NT2/D1 (cell line): ENCODE measurements around the gene MRLN.
"Not testable (repeated sequence)": the region's sequence is repeated elsewhere in the genome, so short reads cannot be mapped to it uniquely, and the experiment has no call there.

Experiments
- SUZ12 ChIP-seq: IDR thresholded peaks from 2 replicates; pipeline ENCODE4 v1.6.1; 2011; ENCODE audit not compliant: insufficient read length, insufficient read depth; ENCODE audit errors: extremely low read depth
- YY1 ChIP-seq: IDR thresholded peaks from 2 replicates; pipeline ENCODE4 v1.6.1; 2011; ENCODE audit not compliant: insufficient read length, insufficient read depth
- ZNF274 ChIP-seq: IDR thresholded peaks from 2 replicates; pipeline ENCODE4 v1.6.1; 2011; ENCODE audit warnings: mild to moderate bottlenecking, low read depth, low read length

DNA sequence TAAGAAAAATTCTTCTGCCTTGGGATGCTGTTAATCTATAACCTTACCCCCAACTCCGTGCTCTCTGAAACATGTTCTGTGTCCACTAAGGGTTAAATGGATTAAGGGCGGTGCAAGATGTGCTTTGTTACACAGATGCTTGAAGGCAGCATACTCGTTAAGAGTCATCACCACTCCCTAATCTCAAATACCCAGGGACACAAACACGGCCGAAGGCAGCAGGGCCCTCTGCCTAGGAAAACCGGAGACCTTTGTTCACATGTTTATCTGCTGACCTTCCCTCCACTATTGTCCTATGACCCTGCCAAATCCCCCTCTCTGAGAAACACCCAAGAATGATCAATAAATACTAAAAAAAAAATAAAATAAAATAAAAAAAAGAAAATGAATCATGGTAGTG, 8.5 kb downstream of the MRLN start:
- not testable (repeated sequence) for TF ChIP-seq YY1, SUZ12, ZNF274
